GM21515 (cell line): Measurements from ENCODE around the gene ARL17B.
A peak's percentile ranks its signal among the peaks of the same experiment; 100 is the strongest.
"Not testable (repeated sequence)": the region's sequence is repeated elsewhere in the genome, so short reads cannot be mapped to it uniquely, and the experiment has no call there.

Experiments used
- ATAC-seq: cut with Tn5 transposase; IDR thresholded peaks from one replicate; pipeline ENCODE4 v1.9.1; 2021; ENCODE audit not compliant: unreplicated experiment

Gene ARL17B

DNA sequence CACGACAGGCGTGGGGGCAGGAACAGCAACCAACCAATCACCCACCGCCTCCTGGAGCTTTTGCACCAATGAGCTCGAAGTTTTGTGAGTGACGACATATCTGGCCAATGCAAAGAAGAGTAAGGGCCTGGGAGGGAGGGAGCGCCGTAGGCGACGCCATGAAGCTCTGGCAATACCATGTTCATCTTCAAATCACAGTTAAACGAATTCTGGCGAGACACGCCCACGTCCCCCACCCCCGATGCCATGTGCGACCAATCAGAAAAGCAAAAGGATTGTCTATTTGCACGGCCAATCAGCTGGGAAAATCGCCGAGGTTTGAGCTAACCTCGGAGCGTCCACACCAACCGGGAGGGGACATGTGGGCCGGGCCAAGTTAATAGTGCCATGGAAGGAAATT is at the start of gene ARL17B:
TSS of gene ARL17B (minus strand) at position 12 of the 400 bp plus-strand sequence. CDS start 3,369 bp downstream, outside the sequence.
- ATAC-seq, result peak; percentile 88

DNA sequence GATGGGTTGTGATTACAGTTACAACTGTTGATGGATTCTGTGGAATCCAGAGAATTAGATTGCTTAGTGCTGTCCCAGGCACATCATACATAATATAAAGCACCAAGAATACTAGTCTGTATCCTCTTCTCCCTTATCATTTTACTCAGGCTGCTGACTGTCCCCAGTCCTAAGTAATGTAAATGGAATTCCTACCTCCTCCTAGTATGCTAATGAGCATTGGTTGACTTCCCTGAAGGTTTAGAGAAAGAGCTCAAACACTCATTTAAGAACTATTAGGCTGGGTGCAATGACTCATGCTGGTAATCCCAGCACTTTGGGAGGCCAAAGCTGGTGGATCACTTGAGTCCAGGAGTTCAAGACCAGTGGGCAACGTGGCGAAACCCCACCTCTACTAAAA is 48.3 kb upstream of the ARL17B start:
- ATAC-seq, result not testable (repeated sequence)

DNA sequence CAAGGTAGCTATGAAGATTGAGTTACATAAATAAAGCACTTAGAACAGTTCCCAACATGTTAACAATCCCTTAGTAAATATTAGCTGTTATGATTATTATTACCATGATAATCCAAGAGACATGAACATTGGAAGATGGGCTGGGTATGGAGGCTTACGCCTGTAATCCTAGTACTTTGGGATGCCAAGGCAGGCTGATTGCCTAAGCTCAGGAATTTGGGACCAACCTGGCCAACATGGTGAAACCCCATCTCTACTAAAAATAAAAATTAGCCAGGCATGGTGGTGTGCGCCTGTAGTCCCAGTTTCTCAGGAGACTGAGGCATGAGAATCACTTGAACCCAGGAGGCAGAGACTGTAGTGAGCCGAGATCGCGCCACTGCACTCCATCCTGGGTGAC is 45.6 kb upstream of the ARL17B start:
- not testable (repeated sequence) for ATAC-seq

DNA sequence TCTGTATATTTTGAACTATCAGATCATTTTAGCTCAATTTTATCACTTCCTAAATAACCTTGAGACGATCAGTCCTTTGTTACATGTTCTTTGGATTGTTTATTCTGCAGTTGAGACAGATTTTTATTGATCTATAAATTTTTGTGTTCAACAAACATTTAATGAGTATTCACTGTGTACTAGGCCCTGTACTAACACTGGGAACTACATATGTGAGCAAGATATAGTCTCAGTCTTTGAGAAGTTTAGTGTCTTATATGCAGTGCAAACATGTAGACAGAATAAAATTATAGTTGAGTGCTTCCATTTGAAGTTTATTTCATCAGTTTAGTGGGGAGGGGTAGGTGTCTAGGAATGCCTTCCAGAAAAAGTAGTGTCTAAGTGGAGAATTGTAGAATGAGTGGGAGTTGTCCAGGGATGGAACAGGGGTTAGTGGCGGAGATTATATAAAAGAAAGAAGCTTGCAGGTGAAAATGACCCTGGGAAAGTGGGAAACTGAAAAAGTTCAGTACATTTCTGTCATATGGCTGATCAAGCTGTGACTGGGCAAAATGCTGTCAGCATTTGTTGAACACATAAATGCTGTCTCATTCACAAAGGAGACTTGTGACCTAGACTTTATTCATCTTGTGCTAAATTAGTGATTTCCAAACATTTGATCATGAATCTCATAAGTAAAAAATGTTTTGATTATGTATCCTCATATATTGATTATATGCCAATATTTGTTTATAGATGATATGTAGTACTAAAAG is 39.6 kb upstream of the ARL17B start:
- ATAC-seq, result not testable (repeated sequence)

DNA sequence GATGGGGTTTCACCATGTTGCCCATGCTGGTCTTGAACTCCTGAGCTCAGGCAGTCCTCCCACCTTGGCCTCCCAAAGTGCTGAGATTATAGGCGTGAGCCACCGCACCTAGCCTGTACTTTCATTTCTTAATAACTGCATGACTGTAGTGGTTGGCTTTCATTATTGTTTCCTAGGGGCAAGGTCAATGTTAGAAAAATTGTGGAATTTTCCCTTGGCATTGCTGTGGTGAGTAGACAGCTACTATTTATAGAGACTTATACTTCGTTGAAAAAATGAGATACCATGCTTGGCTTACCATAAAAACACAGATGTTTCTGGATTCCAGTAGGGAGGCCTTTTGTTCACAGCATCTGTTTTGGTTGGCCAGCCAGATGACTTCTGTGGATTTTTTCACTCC is 39.0 kb upstream of the ARL17B start:
- ATAC-seq, result not testable (repeated sequence)

DNA sequence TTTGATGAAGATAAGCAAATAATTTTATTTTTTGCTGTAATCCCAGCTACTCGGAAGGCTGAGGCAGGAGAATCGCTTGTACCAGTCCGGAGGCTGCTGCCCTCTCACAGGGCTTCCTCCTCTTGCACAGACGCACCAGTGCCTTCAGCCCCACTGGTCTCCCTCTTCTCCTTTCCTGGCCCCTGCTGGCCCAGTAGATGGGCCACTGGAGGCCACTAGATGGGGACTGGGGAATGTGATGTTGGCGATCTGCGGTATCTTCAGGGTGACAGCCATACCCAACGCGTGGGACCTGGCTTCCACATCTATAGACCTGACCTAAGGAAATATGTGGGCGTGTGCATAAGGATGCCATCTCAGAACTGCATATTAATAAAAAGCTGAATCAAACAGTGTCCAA is 38.4 kb upstream of the ARL17B start:
- not testable (repeated sequence) for ATAC-seq

DNA sequence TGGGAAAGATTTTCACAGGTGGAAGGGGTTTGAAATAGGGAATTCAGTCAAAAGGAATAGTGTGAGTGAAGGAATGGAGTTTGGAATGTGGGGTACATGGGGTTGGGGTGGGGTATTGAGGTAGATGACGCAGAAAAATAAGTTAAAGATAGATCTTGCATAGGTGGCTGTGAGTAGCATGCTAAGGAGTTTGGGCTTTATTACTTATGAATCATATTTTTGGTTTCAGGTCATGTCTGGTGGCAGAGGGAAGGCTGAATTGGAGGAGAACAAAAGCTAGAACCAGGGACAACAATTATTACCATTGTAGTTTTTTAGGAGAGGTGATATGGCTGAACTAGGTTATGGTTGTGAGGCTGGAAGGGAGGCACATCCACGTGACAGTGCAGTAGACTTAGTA is 34.7 kb upstream of the ARL17B start:
- not testable (repeated sequence) for ATAC-seq

DNA sequence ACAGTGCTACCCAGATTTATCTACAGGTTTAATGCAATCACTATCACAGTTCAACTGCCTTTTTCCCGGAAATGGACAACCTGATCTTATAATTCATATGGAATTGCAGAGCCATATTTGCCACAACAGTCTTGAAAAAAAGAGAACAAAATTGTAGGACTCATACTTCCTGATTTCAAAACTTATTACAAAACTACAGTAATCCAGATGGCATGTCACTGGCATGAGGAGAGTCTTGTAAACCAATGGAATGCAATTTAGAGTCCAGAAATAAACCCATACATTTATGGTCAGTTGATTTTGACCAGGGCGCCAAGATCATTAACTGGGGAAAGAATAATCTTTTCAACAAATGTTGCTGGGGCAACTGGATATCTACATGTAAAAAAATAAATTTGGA is 32.1 kb upstream of the ARL17B start:
- not testable (repeated sequence) for ATAC-seq

DNA sequence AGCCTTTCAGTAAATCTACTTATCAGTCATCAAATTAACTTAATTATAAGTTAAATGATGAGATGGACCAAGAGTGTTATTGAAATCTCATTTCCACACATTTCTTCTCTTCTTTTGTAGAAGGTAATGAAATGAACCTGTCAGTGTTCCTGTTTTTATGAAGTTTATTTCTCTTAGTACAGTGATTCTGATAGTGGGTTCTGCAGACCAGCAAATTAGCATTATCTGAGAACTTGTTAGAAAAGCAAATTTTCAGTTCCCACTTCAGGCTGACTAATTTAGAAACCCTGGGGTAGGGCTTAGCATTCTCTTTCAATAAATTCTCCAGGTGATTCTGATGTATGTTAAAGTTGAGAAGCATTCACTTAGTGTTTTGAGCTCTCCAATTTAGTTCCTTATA is 23.9 kb upstream of the ARL17B start:
- not testable (repeated sequence) for ATAC-seq

DNA sequence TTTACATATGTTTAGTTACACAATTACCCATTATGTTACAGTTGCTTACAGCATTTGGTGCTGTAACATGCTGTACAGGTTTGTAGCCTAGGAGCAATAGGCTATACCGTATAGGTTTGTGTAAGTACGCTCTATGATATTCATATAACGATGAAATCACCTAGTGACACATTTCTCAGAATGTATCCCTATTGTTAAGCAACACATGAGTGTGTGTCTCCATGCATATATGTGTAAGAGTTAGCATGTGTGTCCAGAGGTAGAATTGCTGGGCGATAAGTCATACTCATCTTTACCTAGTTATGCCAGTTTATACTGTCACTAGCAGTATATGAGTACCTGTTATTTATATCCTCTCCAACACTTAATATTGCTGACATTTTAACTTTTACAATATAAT is 21.6 kb upstream of the ARL17B start:
- not testable (repeated sequence) for ATAC-seq

DNA sequence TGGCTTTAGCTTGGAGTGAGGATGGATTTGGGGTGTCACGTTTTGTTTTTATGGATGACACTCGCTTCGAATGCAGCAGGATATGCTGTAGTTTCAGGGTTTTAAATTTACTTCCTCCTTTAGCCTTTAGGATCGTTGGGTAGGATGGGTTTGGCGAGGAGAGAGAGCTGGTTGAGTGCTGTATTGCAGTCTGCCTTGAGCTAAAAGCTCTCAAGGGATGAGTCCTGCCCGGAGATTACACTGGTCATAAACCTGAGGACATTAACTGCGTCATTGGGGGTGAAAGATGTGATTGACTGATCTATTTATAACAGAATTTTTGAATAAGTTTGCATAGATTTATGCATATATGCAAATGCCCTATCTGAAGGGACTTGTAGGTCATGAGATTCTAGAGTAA is 11.9 kb upstream of the ARL17B start:
- peak; percentile 33 for ATAC-seq

DNA sequence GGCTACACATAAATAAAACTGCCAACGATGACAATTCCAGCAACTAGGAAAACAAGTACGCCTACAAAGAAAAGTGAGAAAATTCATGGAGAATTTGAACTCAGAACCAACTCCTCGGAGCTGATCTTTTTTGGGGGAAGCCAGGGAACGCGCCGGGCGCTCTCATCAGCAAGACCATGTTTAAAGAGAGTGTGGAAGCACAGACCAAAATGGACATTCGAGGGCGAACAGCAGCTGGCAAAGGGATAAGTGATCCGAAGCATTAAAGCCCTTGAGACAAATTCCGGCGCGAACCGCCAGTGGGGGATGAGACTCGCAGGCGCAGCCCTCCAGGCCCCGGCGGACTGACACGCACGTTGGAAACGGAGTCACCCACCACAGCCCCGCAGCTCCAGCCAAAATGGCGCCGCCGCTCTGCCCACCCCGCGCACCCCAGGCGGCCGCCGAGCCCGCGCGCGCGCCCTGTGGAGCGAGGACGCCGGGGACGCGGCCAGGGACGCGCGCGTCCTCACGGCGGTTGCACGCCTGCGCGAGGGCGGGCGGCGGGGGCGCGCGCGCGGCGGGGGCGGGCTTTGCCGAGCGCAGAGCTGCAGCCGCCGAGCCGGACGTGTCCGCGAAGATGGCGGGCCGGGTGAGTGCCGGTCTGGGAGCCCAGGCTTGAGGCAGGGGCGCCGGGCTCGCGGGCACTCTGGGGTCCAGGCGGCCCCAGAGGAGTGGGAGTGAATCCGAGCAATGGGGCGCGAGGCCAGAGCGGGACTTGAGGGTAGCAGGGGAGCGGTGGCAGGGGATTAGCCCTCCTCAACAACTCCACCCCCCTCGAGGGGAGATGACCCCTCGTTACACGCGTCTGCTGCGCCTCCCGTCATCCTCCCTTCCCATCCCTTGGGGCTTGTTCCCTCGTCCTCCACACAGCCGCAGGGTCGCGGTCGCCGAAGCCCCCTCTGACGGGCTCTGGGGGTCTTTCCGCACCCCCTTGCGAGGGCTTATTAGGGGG is 11.0 kb upstream of the ARL17B start:
- peak; percentile 68 for ATAC-seq

DNA sequence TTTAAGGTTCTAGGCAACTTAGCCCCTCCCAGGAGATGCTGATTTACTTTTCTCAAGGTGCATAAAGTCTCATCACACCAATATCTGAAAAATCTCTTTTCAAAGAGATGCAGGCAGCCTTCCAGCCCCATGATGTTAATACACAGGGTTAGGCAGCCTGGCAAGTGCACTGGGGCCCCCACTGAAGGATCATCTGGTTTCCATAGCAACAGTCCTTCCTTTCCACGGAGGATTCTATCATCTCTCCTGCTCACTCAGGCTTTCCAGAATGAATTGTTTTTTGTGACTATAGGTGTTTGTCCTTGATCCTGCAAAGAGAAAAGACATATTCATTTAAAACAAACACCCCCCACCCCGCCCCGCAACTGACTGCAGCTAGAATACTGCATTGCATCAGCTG is 6.0 kb upstream of the ARL17B start:
- not testable (repeated sequence) for ATAC-seq

DNA sequence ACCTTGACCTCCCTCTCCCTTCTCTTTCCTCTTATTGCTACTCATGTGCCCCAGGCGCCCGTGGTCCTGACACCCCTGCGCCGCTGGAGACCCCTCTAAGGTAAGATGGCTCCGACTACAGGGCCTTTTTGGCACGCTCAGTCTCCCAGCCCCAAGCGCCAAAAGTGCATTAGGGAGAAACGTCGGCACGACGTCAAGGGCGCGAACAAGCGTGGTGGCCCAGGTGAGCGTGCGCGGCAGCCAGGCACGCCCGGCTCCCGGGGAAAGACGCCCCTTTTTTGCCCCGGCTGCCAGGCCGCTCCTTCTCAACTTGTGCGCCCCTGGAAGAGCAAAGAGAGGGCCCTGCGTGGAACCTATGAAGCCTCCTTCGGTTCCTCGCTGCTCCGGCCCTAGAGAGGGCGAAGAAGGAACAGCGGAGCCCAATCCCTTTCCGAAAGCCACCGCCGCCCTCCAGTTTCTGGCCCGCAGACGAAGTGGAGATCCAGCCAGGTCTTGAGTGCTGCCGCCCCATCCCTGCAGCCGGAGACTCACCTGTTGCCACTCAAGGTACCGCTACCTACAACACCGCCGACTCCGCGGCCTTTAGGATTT is 326 bp downstream of the ARL17B start:
- ATAC-seq, result peak; percentile 50

DNA sequence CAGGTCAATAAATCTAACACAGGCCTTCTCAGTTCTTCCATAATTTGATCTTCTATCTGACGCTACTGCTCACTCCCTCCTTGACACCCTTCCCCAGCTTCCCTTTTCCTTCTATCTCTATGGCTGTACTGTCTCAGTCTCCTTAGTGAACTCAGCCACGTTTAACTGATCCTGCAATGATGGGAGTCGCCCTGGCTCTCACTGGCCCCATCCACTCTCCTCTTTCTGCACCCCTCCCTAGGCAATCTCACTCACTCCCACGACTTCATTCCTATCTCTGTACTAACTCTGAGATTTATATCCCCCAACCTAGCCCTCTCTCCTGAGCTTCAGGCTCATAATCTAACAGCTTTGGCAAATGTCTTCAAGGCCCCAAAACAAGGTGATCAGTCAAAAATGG is 7.7 kb downstream of the ARL17B start:
- not testable (repeated sequence) for ATAC-seq

DNA sequence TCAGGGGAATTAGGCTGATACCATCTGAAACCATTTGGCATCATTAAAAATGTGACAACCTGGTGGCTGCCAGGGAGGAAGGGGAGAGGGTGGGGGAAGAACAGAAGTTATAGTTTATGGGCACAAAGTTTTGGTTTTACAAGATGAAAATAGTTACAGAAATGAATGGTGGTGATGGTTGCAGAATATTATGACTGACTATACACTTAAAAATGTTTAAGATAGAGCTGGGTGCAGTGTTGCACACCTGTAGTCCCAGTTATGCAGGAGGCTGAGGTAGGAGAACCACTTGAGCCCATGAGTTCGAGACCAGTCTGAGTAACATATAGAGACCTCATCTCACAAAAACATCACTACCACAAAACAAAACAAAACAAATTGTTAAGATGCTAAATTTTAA is 12.5 kb downstream of the ARL17B start:
- not testable (repeated sequence) for ATAC-seq

DNA sequence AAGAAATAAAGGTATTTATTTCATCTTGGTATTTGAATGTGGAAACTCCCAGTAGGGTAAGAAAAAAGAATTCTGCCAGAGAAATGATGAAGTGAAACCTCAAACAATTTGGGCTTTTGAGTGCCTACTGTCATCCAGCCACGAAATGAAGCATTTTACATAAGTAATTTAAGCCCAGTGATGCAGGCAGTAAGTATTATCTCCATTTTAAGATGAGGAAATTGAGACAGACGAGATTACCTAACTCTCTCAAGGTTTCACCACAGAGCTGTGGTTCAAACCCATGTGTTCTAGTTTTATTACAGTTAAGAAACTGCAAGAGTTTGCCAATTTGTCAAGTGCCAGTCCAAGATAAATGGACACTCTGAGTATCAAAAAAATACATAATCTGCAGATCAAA is 13.2 kb downstream of the ARL17B start:
- not testable (repeated sequence) for ATAC-seq

DNA sequence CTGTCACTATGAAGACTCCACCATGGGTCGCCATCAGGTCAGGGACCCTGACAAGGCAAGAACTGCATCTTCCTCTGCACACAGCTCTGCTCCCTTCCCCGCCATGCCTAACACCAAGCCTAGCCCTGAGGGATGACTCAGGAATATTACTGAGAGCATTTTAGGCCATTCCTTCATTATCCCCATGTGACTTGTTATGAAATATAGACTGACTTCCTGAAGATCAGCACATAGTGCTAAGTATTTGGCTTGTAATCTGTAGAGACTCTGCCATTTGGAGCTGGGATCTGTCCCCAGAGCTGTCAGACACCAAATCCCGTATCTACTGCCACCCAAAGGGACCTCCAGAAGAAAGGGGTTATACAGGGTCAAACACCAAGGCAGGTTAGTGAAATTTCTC is 19.4 kb downstream of the ARL17B start:
- not testable (repeated sequence) for ATAC-seq

DNA sequence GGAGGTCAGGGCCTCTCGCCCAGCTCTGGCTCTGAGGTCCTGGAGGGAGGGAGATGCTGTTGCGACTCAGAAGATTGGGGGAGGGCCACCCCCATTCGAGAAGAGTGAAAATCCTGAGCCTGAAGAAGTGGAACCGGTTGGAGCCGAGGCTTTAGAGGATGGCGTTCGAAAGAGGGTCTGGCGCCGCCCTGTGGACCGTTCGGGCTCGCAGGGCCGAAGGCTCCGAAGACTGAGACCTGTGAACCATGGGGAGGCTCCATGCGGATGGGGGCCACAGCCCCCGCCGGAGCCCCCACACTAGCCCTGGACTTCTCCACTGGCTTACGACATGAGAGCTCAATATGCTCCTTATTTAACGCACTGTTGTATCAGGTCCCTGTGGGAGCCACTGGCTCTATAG is 20.3 kb downstream of the ARL17B start:
- ATAC-seq, result not testable (repeated sequence)

DNA sequence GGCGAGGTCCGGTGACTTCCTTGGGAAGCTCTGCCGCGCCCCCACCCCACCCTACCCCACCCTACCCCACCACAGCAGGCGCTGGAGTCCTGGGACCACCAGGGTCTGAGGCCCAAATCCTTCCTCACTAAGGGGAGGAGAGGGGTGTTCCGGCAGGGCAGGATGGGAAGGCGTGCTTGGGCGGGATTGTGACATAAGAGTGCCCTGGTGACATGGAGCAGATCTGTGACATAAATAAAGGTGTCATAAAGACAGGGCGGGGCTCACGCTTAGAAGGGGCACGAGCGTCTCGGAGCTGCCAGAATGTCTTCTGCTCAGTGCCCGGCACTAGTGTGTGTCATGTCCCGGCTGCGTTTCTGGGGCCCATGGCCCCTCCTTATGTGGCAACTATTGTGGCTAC is 66.7 kb downstream of the ARL17B start, which contains the start of gene LRRC37A:
TSS of gene LRRC37A (plus strand) at position 301 of the 400 bp plus-strand sequence. CDS start at position 304, 3 bp downstream.
- ATAC-seq, result not testable (repeated sequence)

DNA sequence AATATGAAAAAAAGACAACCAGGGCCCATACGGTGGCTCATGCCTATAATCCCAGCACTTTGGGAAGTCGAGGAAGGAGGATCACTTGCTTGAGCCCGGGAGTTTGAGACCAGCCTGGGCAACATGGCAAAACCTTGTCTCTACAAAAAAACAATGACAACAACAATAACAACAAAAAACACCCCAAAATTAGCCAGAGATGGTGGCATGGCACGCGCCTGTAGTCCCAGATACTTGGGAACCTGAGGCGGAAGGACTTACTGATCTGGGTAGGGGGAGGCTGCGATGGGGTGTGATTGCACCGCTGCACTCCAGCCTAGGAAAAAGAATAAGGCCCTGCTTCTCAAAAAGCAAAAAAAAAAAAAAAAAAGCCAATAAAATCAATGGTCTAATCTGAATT is 69.9 kb downstream of the ARL17B start:
- ATAC-seq, result not testable (repeated sequence)
